Measurements from ENCODE around the gene F7.

- TF ChIP-seq POLR2AphosphoS5 (IDR thresholded peaks at IDR 0.05; ENCODE audit: borderline replicate concordance, low read depth, low read length) (no peak), EZH2 (IDR thresholded peaks at IDR 0.05) (no peak)
These were observed 13.7 kb downstream of the F7 start for GRCh38 chr13:113119166-113119821.
